HAP-1 (cell line): ENCODE measurements around the gene MN1.
A peak's percentile ranks its signal among the peaks of the same experiment; 100 is the strongest.

ENCODE experiments used
- DNase-seq, 2 experiments: peaks; one replicate each; pipeline ENCODE4 v3.0.0-alpha.2; 2016 to 2020; ENCODE audit warnings: low spot score in 2 of 2
- H3K27me3 ChIP-seq: fragments of 250-450 bp; sonication (Bioruptor Pico); 2 replicates; pipeline ENCODE4 v1.5.1; 2020; ENCODE audit warnings: low read depth, mild to moderate bottlenecking, moderate library complexity
- H3K36me3 ChIP-seq: fragments of 250-450 bp; sonication (Bioruptor Pico); replicated peaks from 2 replicates; pipeline ENCODE4 v1.5.1; 2020; ENCODE audit warnings: mild to moderate bottlenecking
- H3K4me1 ChIP-seq: fragments of 250-450 bp; sonication (Bioruptor Pico); 2 replicates; pipeline ENCODE4 v1.5.1; 2020; ENCODE audit warnings: mild to moderate bottlenecking
- H3K4me3 ChIP-seq: fragments of 250-450 bp; sonication (Bioruptor Pico); 2 replicates; pipeline ENCODE4 v1.5.1; 2020; ENCODE audit warnings: mild to moderate bottlenecking, moderate library complexity
- H3K9me3 ChIP-seq: fragments of 250-450 bp; sonication (Bioruptor Pico); 2 replicates; pipeline ENCODE4 v1.5.1; 2020; ENCODE audit warnings: mild to moderate bottlenecking, moderate library complexity
- in situ Hi-C: fragments of 300-500 bp; cut with MboI; formaldehyde crosslinking; loops from 3 replicates; pipeline ENCODE4 v1.14.3; 2020; ENCODE audit warnings: low sequenced_read_pairs, inconsistent platforms, mixed read lengths

The MN1 gene

GRCh38 chr22:27814993-27815392 lies 13.4 kb upstream of the MN1 start:
- in situ Hi-C loops, result no loop called here
- H3K4me3 ChIP-seq, result no peak overlapping the region
- H3K36me3 ChIP-seq, result no peaks in the 10 kb centered on the region
- H3K9me3 ChIP-seq, result no peaks in the 10 kb centered on the region
- DNase-seq, result no peak
- no peaks in the 10 kb centered on the region for H3K4me1 ChIP-seq
- H3K27me3 ChIP-seq, result no peaks in the 10 kb centered on the region

- Histone ChIP-seq H3K36me3 (no peaks in the 10 kb centered on the region), H3K9me3 (no peaks in the 10 kb centered on the region), H3K27me3 (no peaks in the 10 kb centered on the region), H3K4me3 (no peak overlapping the region), H3K4me1 (no peaks in the 10 kb centered on the region)
- no peak for DNase-seq
- in situ Hi-C loops, result no loop called here
Observed at GRCh38 chr22:27811778-27812177, 10.2 kb upstream of the MN1 start.

- in situ Hi-C loops, result no loop called here
- Histone ChIP-seq H3K27me3 (no peaks in the 10 kb centered on the region), H3K36me3 (no peaks in the 10 kb centered on the region), H3K4me1 (no peaks in the 10 kb centered on the region), H3K4me3 (no peak overlapping the region), H3K9me3 (no peaks in the 10 kb centered on the region)
- DNase-seq, result no peak
Observed at GRCh38 chr22:27810609-27811151, 9.1 kb upstream of the MN1 start.

- Histone ChIP-seq H3K4me3 (no peak overlapping the region), H3K4me1 (no peaks in the 10 kb centered on the region; the same call in 1 of the 2 replicates), H3K27me3 (no peaks in the 10 kb centered on the region), H3K9me3 (no peaks in the 10 kb centered on the region), H3K36me3 (no peaks in the 10 kb centered on the region)
- no peak for DNase-seq
- in situ Hi-C loops, result loop anchor here (5.0 to 10.0 kb wide), 2 partner anchors 403 to 1055 kb away; no protein-coding TSS in a partner anchor
Observed at GRCh38 chr22:27809700-27810608, 8.4 kb upstream of the MN1 start.

- in situ Hi-C loops, result loop anchor here (5.0 to 10.0 kb wide), 2 partner anchors 402 to 1054 kb away; no protein-coding TSS in a partner anchor
- Histone ChIP-seq H3K9me3 (no peaks in the 10 kb centered on the region), H3K4me3 (no peak overlapping the region), H3K36me3 (no peaks in the 10 kb centered on the region), H3K27me3 (no peaks in the 10 kb centered on the region), H3K4me1 (peaks cover 4% of the 10 kb centered on the region; the same call in 1 of the 2 replicates)
- DNase-seq, result no peak
Observed at GRCh38 chr22:27809226-27809603, 7.7 kb upstream of the MN1 start.

GRCh38 chr22:27808451-27809225 lies 7.1 kb upstream of the MN1 start:
- Histone ChIP-seq H3K36me3 (no peaks in the 10 kb centered on the region), H3K27me3 (no peaks in the 10 kb centered on the region), H3K4me3 (no peak overlapping the region), H3K4me1 (peaks cover 4% of the 10 kb centered on the region; the same call in 1 of the 2 replicates), H3K9me3 (no peaks in the 10 kb centered on the region)
- no peak for DNase-seq
- in situ Hi-C loops, result loop anchor here (5.0 to 10.0 kb wide), 2 partner anchors 401 to 1054 kb away; no protein-coding TSS in a partner anchor

GRCh38 chr22:27805841-27806240 lies 4.3 kb upstream of the MN1 start:
- Histone ChIP-seq H3K36me3 (no peaks in the 10 kb centered on the region), H3K4me1 (peaks cover 4% of the 10 kb centered on the region), H3K4me3 (no peak overlapping the region), H3K9me3 (no peaks in the 10 kb centered on the region), H3K27me3 (no peaks in the 10 kb centered on the region)
- DNase-seq, result no peak
- in situ Hi-C loops, result loop anchor here (5.0 to 10.0 kb wide), 2 partner anchors 399 to 1051 kb away; no protein-coding TSS in a partner anchor

GRCh38 chr22:27804470-27805297 lies 3.1 kb upstream of the MN1 start:
- Histone ChIP-seq H3K27me3 (no peaks in the 10 kb centered on the region), H3K4me3 (no peak overlapping the region)
- in situ Hi-C loops, result loop anchor here (5.0 to 10.0 kb wide), 2 partner anchors 397 to 1050 kb away; no protein-coding TSS in a partner anchor

GRCh38 chr22:27803841-27804415 lies 2.4 kb upstream of the MN1 start:
- no peaks in the 10 kb centered on the region for H3K9me3 ChIP-seq
- H3K27me3 ChIP-seq, result no peaks in the 10 kb centered on the region
- H3K4me1 ChIP-seq, result peaks cover 4% of the 10 kb centered on the region
- in situ Hi-C loops, result loop anchor here (10.0 kb wide), 1 partner anchor 1049 kb away; no protein-coding TSS in a partner anchor
- DNase-seq, result no peak
- no peaks in the 10 kb centered on the region for H3K36me3 ChIP-seq
- H3K4me3 ChIP-seq, result no peak overlapping the region

More at GRCh38 chr22:27804470-27805297, 3.1 kb upstream of the MN1 start:
- peak; percentile 40 to 84 for DNase-seq
- no peaks in the 10 kb centered on the region for H3K36me3 ChIP-seq
- H3K9me3 ChIP-seq, result no peaks in the 10 kb centered on the region
- H3K4me1 ChIP-seq, result peaks cover 4% of the 10 kb centered on the region

- in situ Hi-C loops, result loop anchor here (10.0 kb wide), 1 partner anchor 1048 kb away; no protein-coding TSS in a partner anchor
- Histone ChIP-seq H3K4me1 (peaks cover 4% of the 10 kb centered on the region), H3K4me3 (peak overlapping the region; percentile 61), H3K36me3 (no peaks in the 10 kb centered on the region), H3K9me3 (no peaks in the 10 kb centered on the region), H3K27me3 (no peaks in the 10 kb centered on the region)
- no peak for DNase-seq
Observed at GRCh38 chr22:27802346-27803073, 954 bp upstream of the MN1 start.

GRCh38 chr22:27801202-27801615 lies 347 bp downstream of the MN1 start:
- Histone ChIP-seq H3K27me3 (no peaks in the 10 kb centered on the region), H3K9me3 (no peaks in the 10 kb centered on the region), H3K36me3 (no peaks in the 10 kb centered on the region), H3K4me1 (peaks cover 4% of the 10 kb centered on the region), H3K4me3 (peak overlapping the region; percentile 61)
- in situ Hi-C loops, result loop anchor here (10.0 kb wide), 1 partner anchor 1046 kb away; no protein-coding TSS in a partner anchor
- peak; percentile 11 to 50 for DNase-seq
